ENCODE measurements around the gene FCGR1A. TPM values are rescaled to one million over a fixed set of nuclear protein-coding genes. Genes with fewer than 3 reads are reported as not detected.
"Not testable (repeated sequence)": the region's sequence is repeated elsewhere in the genome, so short reads cannot be mapped to it uniquely, and the experiment has no call there.

The FCGR1A gene
- total RNA-seq: not detected

GRCh38 chr1:149782600-149782999, at the start of gene FCGR1A:
Gene FCGR1A, plus strand, starts transcription at chr1:149782694. Its CDS starts 50 bp downstream, at chr1:149782744.
- CTCF ChIA-PET; H3K36me3 Mint-ChIP-seq; H3K27ac Mint-ChIP-seq; POLR2A ChIA-PET; H3K4me3 Mint-ChIP-seq; H3K9me3 Mint-ChIP-seq; H3K4me1 Mint-ChIP-seq (ENCODE audit: low read depth); DNase-seq; intact Hi-C loops (cut with micrococcal nuclease); H3K27me3 Mint-ChIP-seq: not testable (repeated sequence)

- H3K9me3 Mint-ChIP-seq; DNase-seq; H3K36me3 Mint-ChIP-seq; H3K4me1 Mint-ChIP-seq (ENCODE audit: low read depth); H3K27ac Mint-ChIP-seq; intact Hi-C loops (cut with micrococcal nuclease); H3K27me3 Mint-ChIP-seq; H3K4me3 Mint-ChIP-seq; CTCF ChIA-PET; POLR2A ChIA-PET: not testable (repeated sequence)
These were observed 49.7 kb upstream of the FCGR1A start for GRCh38 chr1:149732781-149733180.

DNA sequence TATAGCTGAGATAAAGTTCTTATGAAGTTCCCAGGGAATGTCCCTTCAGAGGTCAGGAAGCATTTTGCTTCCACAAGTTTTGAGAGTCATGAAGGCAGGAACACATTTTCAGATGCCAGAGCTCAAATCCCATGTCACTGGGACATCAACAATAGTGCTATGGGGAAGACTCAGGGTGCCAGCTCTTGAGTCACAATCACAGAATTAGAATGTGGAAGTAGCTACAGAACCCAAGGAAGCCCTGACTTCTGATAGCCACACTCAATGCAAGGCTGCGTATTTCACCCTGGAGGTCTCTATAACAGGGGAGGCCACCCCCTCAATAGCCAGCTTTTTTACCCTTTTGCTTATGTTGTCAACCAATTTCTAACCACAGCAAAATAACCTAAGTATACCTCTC, 47.8 kb upstream of the FCGR1A start:
- H3K27me3 Mint-ChIP-seq; H3K4me3 Mint-ChIP-seq; intact Hi-C loops (cut with micrococcal nuclease); H3K27ac Mint-ChIP-seq; POLR2A ChIA-PET; H3K9me3 Mint-ChIP-seq; H3K36me3 Mint-ChIP-seq; DNase-seq; CTCF ChIA-PET; H3K4me1 Mint-ChIP-seq (ENCODE audit: low read depth): not testable (repeated sequence)

DNA sequence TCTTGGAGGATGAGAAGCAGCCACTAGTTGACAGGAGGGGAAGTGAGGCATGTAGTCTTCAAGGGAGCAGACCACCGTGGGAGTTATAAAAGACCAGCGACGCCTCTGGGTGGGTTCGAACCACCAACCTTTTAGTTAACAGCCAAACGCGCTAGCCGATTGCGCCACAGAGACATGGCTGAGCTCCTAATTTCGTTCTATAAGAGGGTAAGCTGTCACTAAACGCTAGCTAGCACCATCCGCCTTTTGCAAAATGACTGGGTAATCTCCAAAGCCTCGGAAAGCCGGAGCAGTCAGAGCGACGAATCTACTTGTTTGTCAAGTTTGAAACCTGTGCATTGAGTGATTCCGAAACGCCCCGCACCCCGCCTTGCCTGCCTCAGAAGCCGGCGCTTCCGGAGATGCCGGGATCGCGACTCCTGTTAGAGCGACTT, 42.3 kb upstream of the FCGR1A start:
- CTCF ChIA-PET; H3K36me3 Mint-ChIP-seq; POLR2A ChIA-PET; H3K4me1 Mint-ChIP-seq (ENCODE audit: low read depth); H3K9me3 Mint-ChIP-seq; intact Hi-C loops (cut with micrococcal nuclease); H3K27me3 Mint-ChIP-seq: not testable (repeated sequence)
- Mint-ChIP-seq H3K27ac (peak overlapping the region; percentile 81), H3K4me3 (peak overlapping the region; percentile 66)
- DNase-seq: peak; percentile 87

DNA sequence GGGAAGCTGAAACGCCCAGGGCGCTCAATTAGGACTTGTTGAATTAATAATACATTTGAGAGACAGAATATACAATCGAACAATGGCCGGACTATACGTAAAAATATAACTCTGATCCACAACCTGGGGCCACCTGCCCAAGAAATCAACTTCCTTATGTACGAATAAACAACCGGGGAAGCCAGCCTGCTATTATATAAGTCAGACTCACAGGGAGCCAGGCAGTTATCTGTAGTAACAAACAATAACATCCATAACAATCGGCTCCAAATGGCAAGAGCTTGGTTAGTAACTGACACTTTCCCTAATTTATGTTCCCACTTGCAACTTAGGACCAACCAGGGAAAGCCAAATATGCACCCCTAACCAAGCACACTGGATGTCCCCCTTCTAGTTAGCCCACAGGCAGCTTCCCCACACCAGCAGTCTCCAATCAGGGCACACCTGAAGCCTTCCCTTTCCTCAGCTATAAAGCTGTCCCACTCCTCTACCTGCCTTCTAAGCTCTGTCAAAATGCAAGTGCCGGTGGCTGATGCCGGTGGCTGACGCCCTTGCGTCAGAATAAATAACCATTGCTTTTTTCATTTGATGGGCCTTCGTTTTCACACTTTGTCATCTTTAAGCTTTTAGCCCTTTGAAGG, 41.8 kb upstream of the FCGR1A start:
- intact Hi-C loops (cut with micrococcal nuclease); CTCF ChIA-PET; H3K4me1 Mint-ChIP-seq (ENCODE audit: low read depth); DNase-seq; H3K9me3 Mint-ChIP-seq; POLR2A ChIA-PET; H3K27me3 Mint-ChIP-seq; H3K36me3 Mint-ChIP-seq: not testable (repeated sequence)
- peak overlapping the region; percentile 81 for H3K27ac Mint-ChIP-seq
- H3K4me3 Mint-ChIP-seq: peak overlapping the region; percentile 66

DNA sequence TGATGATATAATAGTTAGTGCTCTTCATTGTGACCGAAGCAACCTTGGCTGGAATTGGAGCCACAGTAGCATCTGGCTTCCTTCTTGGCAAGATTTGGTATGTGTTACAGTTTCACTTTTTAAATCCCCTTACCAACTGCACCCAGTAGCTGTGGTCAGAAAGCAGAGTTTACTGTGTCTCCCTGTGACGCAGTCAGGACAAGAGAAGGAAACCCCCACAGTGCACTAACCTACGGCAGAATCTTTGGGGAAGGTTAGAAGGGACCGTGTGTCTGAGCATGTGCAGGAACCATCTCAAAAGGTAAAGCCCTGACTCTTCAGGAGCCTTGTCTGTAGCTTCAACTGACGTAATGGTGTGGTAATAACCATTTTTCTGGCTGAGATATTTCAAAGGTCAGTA, 40.6 kb upstream of the FCGR1A start:
- POLR2A ChIA-PET; H3K9me3 Mint-ChIP-seq; H3K4me1 Mint-ChIP-seq (ENCODE audit: low read depth); H3K4me3 Mint-ChIP-seq; CTCF ChIA-PET; intact Hi-C loops (cut with micrococcal nuclease); H3K27me3 Mint-ChIP-seq; H3K36me3 Mint-ChIP-seq; H3K27ac Mint-ChIP-seq; DNase-seq: not testable (repeated sequence)

GRCh38 chr1:149746463-149747356, 35.8 kb upstream of the FCGR1A start:
- intact Hi-C loops (cut with micrococcal nuclease); H3K27ac Mint-ChIP-seq; POLR2A ChIA-PET; H3K4me1 Mint-ChIP-seq (ENCODE audit: low read depth); CTCF ChIA-PET; DNase-seq; H3K36me3 Mint-ChIP-seq; H3K4me3 Mint-ChIP-seq; H3K9me3 Mint-ChIP-seq: not testable (repeated sequence)
- H3K27me3 Mint-ChIP-seq: peaks cover 16% of the 10 kb centered on the region

GRCh38 chr1:149747359-149748143, 34.9 kb upstream of the FCGR1A start:
- POLR2A ChIA-PET; CTCF ChIA-PET; intact Hi-C loops (cut with micrococcal nuclease); H3K36me3 Mint-ChIP-seq; H3K4me1 Mint-ChIP-seq (ENCODE audit: low read depth); H3K27ac Mint-ChIP-seq; H3K9me3 Mint-ChIP-seq; DNase-seq: not testable (repeated sequence)
- Mint-ChIP-seq H3K27me3 (peaks cover 16% of the 10 kb centered on the region), H3K4me3 (peak overlapping the region; percentile 69)

DNA sequence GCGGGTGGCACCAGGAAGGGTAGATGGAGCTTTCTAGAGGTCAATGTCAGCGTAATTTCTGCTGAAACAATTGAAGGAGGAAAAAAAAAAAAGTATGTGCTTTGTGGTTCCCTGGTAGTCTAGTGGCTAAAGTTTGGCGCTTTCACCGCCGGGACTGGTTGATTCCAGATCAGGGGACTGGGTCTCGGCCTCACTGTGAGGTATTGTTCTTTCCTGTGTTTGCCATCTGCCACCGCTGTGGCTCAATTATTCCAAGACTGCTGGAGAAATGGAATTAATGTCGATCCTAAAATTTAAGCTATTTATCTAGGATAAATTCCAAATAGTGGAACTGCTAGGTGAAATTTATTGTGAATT, 34.4 kb upstream of the FCGR1A start:
- H3K27ac Mint-ChIP-seq; POLR2A ChIA-PET; H3K9me3 Mint-ChIP-seq; intact Hi-C loops (cut with micrococcal nuclease); H3K4me1 Mint-ChIP-seq (ENCODE audit: low read depth); CTCF ChIA-PET; H3K36me3 Mint-ChIP-seq; DNase-seq: not testable (repeated sequence)
- Mint-ChIP-seq H3K27me3 (peaks cover 16% of the 10 kb centered on the region), H3K4me3 (peak overlapping the region; percentile 69)

- H3K36me3 Mint-ChIP-seq; POLR2A ChIA-PET; H3K27ac Mint-ChIP-seq; H3K4me3 Mint-ChIP-seq; CTCF ChIA-PET; DNase-seq; H3K4me1 Mint-ChIP-seq (ENCODE audit: low read depth); H3K9me3 Mint-ChIP-seq; intact Hi-C loops (cut with micrococcal nuclease): not testable (repeated sequence)
- H3K27me3 Mint-ChIP-seq: peaks cover 16% of the 10 kb centered on the region
These were observed 31.9 kb upstream of the FCGR1A start for GRCh38 chr1:149750562-149750961.

DNA sequence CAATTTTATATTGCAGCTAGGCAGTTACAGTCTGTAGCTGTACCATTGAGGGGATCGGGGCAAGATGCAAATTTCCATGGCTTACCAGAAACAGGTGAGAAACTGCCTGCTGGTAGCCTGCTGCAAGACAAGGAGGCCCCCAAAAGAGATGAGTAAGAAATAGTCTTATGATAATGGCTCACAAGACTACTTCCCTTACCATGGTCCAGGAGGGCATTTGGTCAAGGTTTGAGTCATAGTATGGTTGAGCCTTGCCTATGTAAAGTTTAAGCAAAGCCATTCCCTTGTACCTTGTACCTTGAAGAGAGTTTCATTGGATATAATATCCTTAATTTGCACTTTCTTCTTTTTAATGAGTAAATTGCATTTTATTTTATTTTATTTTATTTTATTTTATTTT, 30.3 kb upstream of the FCGR1A start:
- H3K4me1 Mint-ChIP-seq (ENCODE audit: low read depth): not testable (repeated sequence)

GRCh38 chr1:149753466-149753865, 29.0 kb upstream of the FCGR1A start:
- H3K4me3 Mint-ChIP-seq; H3K36me3 Mint-ChIP-seq; intact Hi-C loops (cut with micrococcal nuclease); H3K27ac Mint-ChIP-seq; H3K4me1 Mint-ChIP-seq (ENCODE audit: low read depth); DNase-seq; POLR2A ChIA-PET; H3K9me3 Mint-ChIP-seq; CTCF ChIA-PET; H3K27me3 Mint-ChIP-seq: not testable (repeated sequence)

More for the DNA sequence above, 30.3 kb upstream of the FCGR1A start:
- H3K4me3 Mint-ChIP-seq; DNase-seq; H3K27ac Mint-ChIP-seq; POLR2A ChIA-PET; intact Hi-C loops (cut with micrococcal nuclease); H3K9me3 Mint-ChIP-seq; H3K36me3 Mint-ChIP-seq; CTCF ChIA-PET: not testable (repeated sequence)
- H3K27me3 Mint-ChIP-seq: peaks cover 10% of the 10 kb centered on the region

Data from activated CD4-positive, alpha-beta memory T cell treated with anti-CD3 and anti-CD28 coated beads for 36 hours (primary cell).